Fibroblast of the aortic adventitia (primary cell): Measurements from ENCODE around the gene SLC2A13. TPM values are rescaled to one million over a fixed set of nuclear protein-coding genes. Genes with fewer than 3 reads are reported as not detected.
"Not testable (repeated sequence)": the region's sequence is repeated elsewhere in the genome, so short reads cannot be mapped to it uniquely, and the experiment has no call there.

Source experiments
- DNase-seq: peaks from one replicate; pipeline ENCODE4 v3.0.0-alpha.2; 2010; ENCODE audit warnings: low read depth
- H3K4me3 ChIP-seq: 2 replicates; pipeline ENCODE4 v1.5.1; 2011; ENCODE audit warnings: low read depth, mild to moderate bottlenecking, control low read depth, low read length, moderate library complexity
- CTCF ChIP-seq: IDR thresholded peaks from 2 replicates; pipeline ENCODE4 v1.5.1; 2011; ENCODE audit warnings: mild to moderate bottlenecking, low read length, control low read depth, inconsistent platforms; ENCODE audit not compliant: insufficient read depth
- total RNA-seq: library from RNA; depleted of rRNA; stranded (reverse); fragments of >200 nt; gene quantifications from 2 replicates; pipeline ENCODE4 v1.2.3, GENCODE V29; 2012; ENCODE audit warnings: low replicate concordance

SLC2A13 gene
- total RNA-seq, 1 donor = 16.6 TPM

GRCh38 chr12:39771456-39771855 is 334.4 kb downstream of the SLC2A13 start:
- H3K4me3 ChIP-seq = no peak overlapping the region
- TF ChIP-seq CTCF = no peak
- no peak for DNase-seq

- peak; percentile 89 for TF ChIP-seq CTCF
- no peak overlapping the region for H3K4me3 ChIP-seq
- DNase-seq = peak; percentile 76
Observed at GRCh38 chr12:39764944-39765560, 340.8 kb downstream of the SLC2A13 start.

DNA sequence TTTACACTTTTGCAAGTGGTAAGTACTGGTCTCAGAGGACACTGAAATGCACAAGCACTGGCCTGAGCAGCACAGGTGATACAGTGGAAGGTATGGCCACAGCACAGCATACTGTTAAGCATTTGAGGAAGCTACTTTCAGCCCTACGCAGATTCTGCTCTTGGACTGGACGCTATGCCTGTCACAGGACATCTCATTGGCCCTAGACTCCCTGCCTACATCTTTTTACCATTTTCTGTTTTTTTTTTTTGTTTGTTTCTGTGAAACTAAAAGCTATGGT is 342.1 kb downstream of the SLC2A13 start:
- no peak for TF ChIP-seq CTCF
- no peak overlapping the region for H3K4me3 ChIP-seq
- DNase-seq = no peak

DNA sequence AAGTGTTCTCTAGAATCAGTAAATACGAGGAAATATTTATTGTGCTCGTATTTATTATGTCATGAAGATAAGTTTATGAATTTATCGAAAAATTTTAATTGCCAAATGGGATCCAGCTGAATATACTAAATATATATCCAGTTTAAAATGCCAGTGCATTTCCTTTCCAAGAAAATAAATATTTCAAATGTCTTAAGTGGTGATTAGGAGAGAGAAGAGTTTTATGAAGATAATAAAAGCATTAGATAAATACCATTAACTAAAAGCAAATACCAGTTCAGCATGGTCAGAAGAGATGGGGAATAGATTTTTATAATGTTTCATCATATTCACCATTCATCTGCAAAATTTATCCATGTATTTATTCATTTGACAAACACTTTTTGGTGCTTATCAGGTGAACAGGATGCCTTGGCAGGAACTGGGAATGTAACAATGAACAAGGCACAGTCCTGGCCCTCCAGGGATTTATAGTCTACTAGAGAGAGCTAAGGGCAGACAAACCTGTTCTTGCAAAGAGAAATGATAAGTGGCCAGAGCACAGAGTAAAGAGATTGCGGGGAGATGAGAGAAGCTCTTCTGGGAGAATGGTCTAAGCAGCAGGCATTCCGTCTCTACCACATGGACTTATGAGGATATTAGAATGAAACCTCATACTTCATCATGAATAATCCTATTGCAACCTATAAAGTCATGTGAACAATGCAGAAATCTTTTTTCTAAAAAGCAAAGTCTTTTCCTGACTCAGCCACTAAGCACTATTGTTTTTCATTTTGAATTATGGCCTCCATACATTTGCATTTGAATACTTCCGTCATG is 342.6 kb downstream of the SLC2A13 start:
- no peak overlapping the region for H3K4me3 ChIP-seq
- TF ChIP-seq CTCF = no peak
- no peak for DNase-seq

DNA sequence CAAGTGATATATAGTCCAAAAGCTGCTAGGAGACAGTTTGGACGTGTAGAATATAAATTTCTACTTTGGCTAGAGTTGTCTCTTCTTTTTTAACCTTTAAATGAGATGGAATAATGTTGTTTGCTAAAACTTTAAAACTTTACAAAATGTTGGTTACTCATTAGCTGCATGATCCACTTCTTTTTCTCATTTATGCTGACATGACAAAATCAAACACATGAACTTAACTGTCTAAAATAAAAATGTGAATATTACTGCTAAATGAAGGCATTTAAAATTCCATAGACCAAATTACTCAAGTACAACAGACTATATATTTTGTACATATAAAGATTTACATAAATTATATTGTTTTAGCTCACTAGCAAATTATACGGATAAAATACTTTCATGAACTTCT is 350.4 kb downstream of the SLC2A13 start:
- TF ChIP-seq CTCF = no peak

DNA sequence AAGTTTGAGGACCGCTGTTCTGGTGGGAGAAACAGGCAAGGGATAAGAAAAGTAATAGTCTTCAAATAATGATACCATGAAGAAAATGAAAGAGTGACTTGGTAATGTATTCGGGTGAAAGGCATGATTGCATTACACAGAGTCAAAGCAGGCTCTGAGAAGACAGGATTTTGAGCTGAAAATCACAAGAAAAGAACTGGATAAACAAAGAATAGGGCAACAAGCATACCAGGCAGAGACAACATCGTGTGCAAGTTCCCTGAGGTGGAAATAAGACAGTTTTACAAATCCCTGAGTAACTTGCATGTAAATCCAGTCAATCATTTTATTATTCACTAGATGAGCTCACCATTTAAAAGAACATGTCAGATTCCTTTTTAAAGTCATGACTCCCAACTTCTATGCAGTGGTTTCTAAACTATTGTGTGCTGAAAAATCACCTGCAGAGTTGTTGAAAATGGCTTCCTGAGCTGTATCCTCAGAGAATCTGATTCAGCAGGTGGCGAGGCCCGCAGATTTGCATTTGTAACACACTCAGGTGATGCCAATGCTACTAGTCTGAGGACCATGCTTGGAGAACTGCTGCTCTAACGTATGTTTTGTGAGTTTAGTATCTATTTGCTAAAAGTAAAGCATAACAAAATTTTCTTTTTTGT is 353.3 kb downstream of the SLC2A13 start:
- H3K4me3 ChIP-seq = no peak overlapping the region
- no peak for DNase-seq
- TF ChIP-seq CTCF = no peak

More for the DNA sequence above, 350.4 kb downstream of the SLC2A13 start:
- no peak for DNase-seq
- no peak overlapping the region for H3K4me3 ChIP-seq

GRCh38 chr12:39746151-39746550 is 359.7 kb downstream of the SLC2A13 start:
- DNase-seq, H3K4me3 ChIP-seq: not testable (repeated sequence)
